ENCODE data around the gene C1orf232. TPM values are rescaled to one million over a fixed set of nuclear protein-coding genes. Genes with fewer than 3 reads are reported as not detected.

C1orf232 gene
- total and polyA plus RNA-seq, 4 donors = not detected

DNA sequence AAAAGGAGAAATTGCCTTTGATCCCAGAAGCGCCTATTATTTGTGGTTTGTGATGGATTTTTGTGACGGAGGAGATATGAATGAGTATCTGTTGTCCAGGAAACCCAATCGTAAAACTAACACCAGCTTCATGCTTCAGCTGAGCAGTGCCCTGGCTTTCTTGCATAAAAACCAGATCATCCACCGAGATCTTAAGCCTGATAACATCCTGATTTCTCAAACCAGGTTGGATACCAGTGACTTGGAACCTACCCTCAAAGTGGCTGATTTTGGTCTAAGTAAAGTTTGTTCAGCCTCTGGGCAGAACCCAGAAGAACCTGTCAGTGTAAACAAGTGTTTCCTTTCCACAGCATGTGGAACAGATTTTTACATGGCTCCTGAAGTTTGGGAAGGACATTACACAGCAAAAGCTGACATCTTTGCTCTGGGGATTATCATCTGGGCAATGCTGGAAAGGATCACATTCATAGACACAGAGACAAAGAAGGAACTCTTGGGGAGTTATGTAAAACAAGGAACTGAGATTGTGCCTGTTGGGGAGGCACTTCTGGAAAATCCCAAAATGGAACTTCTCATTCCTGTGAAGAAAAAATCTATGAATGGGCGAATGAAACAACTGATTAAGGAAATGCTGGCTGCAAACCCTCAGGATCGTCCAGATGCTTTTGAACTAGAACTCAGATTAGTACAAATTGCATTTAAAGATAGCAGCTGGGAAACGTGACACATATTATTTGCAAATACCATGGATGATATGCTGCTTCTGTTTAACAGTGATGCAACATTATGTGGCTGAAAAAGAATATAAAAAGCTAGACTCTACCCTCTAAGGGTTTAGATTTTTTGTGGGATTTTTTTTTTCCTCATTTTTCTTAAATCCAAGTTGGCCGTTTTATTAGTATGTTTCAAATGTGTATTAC, 46.6 kb downstream of the C1orf232 start:
- no peak overlapping the region for H3K4me3 ChIP-seq (ENCODE audit: low read depth in 1 of 3, low read length in 3 of 3)
- no peaks in the 10 kb centered on the region for H3K9me3 ChIP-seq (ENCODE audit: control insufficient read depth in 4 of 4, low read length in 3 of 4)
- no peak overlapping the region for H3K27ac ChIP-seq (ENCODE audit: low read depth in 1 of 2, low read length in 2 of 2)
- TF ChIP-seq JUND (IDR thresholded peaks at IDR 0.05) (no peak), RAD21 (IDR thresholded peaks at IDR 0.05) (no peak), EGR1 (IDR thresholded peaks at IDR 0.05; ENCODE audit: low read depth in 2 of 2) (no peak), FOXA2 (IDR thresholded peaks at IDR 0.05) (no peak), GABPA (IDR thresholded peaks at IDR 0.05 in 1 of 2, conservative IDR thresholded peaks at IDR 0.05 in 1 of 2) (no peak), RXRA (IDR thresholded peaks at IDR 0.05) (no peak), TAF1 (conservative IDR thresholded peaks at IDR 0.05) (no peak), FOXA1 (IDR thresholded peaks at IDR 0.05) (no peak), SP1 (IDR thresholded peaks at IDR 0.05) (no peak)
- TF ChIP-seq, protein P1, sequence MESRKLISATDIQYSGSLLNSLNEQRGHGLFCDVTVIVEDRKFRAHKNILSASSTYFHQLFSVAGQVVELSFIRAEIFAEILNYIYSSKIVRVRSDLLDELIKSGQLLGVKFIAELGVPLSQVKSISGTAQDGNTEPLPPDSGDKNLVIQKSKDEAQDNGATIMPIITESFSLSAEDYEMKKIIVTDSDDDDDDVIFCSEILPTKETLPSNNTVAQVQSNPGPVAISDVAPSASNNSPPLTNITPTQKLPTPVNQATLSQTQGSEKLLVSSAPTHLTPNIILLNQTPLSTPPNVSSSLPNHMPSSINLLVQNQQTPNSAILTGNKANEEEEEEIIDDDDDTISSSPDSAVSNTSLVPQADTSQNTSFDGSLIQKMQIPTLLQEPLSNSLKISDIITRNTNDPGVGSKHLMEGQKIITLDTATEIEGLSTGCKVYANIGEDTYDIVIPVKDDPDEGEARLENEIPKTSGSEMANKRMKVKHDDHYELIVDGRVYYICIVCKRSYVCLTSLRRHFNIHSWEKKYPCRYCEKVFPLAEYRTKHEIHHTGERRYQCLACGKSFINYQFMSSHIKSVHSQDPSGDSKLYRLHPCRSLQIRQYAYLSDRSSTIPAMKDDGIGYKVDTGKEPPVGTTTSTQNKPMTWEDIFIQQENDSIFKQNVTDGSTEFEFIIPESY (IDR thresholded peaks at IDR 0.05) = no peak
- TF ChIP-seq, protein P2, sequence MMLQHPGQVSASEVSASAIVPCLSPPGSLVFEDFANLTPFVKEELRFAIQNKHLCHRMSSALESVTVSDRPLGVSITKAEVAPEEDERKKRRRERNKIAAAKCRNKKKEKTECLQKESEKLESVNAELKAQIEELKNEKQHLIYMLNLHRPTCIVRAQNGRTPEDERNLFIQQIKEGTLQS (IDR thresholded peaks at IDR 0.05) = no peak
- TF ChIP-seq, protein P3, sequence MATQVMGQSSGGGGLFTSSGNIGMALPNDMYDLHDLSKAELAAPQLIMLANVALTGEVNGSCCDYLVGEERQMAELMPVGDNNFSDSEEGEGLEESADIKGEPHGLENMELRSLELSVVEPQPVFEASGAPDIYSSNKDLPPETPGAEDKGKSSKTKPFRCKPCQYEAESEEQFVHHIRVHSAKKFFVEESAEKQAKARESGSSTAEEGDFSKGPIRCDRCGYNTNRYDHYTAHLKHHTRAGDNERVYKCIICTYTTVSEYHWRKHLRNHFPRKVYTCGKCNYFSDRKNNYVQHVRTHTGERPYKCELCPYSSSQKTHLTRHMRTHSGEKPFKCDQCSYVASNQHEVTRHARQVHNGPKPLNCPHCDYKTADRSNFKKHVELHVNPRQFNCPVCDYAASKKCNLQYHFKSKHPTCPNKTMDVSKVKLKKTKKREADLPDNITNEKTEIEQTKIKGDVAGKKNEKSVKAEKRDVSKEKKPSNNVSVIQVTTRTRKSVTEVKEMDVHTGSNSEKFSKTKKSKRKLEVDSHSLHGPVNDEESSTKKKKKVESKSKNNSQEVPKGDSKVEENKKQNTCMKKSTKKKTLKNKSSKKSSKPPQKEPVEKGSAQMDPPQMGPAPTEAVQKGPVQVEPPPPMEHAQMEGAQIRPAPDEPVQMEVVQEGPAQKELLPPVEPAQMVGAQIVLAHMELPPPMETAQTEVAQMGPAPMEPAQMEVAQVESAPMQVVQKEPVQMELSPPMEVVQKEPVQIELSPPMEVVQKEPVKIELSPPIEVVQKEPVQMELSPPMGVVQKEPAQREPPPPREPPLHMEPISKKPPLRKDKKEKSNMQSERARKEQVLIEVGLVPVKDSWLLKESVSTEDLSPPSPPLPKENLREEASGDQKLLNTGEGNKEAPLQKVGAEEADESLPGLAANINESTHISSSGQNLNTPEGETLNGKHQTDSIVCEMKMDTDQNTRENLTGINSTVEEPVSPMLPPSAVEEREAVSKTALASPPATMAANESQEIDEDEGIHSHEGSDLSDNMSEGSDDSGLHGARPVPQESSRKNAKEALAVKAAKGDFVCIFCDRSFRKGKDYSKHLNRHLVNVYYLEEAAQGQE (IDR thresholded peaks at IDR 0.05) = no peak
- 72% methylated on average over 8 of the region's 8 CpGs for WGBS
- peaks cover 0 to 7% (median 4%) of the 10 kb centered on the region in 4 donors for H3K36me3 ChIP-seq (ENCODE audit: control insufficient read depth in 4 of 4, insufficient read depth in 3 of 4, low read depth in 1 of 4, low read length in 3 of 4)
- H3K27me3 ChIP-seq (ENCODE audit: control insufficient read depth in 4 of 4, insufficient read depth in 4 of 4, low read length in 3 of 4) = no peaks in the 10 kb centered on the region
- no peak for DNase-seq (ENCODE audit: low spot score)
- H3K4me1 ChIP-seq (ENCODE audit: control insufficient read depth in 4 of 4, insufficient read depth in 4 of 4, low read length in 3 of 4) = peaks cover 7 to 19% (median 17%) of the 10 kb centered on the region in 4 donors
- H3K9ac ChIP-seq (ENCODE audit: low read depth in 1 of 2, low read length in 2 of 2) = no peak overlapping the region

DNA sequence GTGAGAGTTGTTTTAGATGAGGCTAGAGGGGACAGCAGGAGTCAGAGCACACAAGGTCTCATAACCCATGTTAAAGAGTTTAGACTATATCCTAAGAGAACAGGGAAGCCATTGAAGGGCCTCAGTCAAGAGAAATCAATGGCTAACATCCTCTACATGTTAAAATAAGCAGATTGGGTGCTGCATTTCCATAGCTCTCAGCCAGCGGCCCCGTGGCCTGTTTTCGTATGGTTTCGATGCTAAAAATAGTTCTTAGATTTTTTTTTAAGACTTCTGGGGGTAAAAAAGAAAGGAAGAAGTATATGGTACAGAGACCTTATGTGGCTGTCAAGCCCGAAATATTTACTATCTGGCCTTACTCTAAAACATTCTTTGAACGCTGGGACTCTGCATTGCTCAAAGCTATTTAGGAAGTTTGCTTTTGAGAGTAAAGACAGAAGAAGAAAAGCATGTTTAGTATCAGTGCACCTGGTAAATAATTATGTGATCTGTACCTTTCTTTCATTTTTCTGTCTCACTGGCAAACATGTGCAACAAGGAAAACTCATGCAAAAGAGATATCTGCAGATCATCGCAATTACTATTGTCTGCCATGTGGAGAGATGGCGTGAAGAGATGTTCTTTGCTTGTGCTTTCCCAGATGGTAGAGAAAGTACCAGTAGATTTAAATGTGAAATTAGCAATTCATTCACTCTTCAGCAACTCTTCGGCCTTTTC, 48.7 kb downstream of the C1orf232 start:
- peaks cover 9 to 21% (median 13%) of the 10 kb centered on the region in 4 donors for H3K4me1 ChIP-seq (ENCODE audit: control insufficient read depth in 4 of 4, insufficient read depth in 4 of 4, low read length in 3 of 4)
- no peak for DNase-seq (ENCODE audit: low spot score)
- no peaks in the 10 kb centered on the region for H3K27me3 ChIP-seq (ENCODE audit: control insufficient read depth in 4 of 4, insufficient read depth in 4 of 4, low read length in 3 of 4)
- no peak overlapping the region for H3K9ac ChIP-seq (ENCODE audit: low read depth in 1 of 2, low read length in 2 of 2)
- no peak overlapping the region for H3K4me3 ChIP-seq (ENCODE audit: low read depth in 1 of 3, low read length in 3 of 3)
- no peak overlapping the region for H3K27ac ChIP-seq (ENCODE audit: low read depth in 1 of 2, low read length in 2 of 2)
- H3K36me3 ChIP-seq (ENCODE audit: control insufficient read depth in 4 of 4, insufficient read depth in 3 of 4, low read depth in 1 of 4, low read length in 3 of 4) = peaks cover 0 to 7% (median 5%) of the 10 kb centered on the region in 4 donors
- 81% methylated on average over 9 of the region's 9 CpGs for WGBS
- no peaks in the 10 kb centered on the region for H3K9me3 ChIP-seq (ENCODE audit: control insufficient read depth in 4 of 4, low read length in 3 of 4)
- TF ChIP-seq, protein P4, sequence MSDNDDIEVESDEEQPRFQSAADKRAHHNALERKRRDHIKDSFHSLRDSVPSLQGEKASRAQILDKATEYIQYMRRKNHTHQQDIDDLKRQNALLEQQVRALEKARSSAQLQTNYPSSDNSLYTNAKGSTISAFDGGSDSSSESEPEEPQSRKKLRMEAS (IDR thresholded peaks at IDR 0.05) = no peak
- TF ChIP-seq NR2F2 (IDR thresholded peaks at IDR 0.05) = no peak
- TF ChIP-seq RXRA (IDR thresholded peaks at IDR 0.05) = no peak
- TF ChIP-seq YY1 (IDR thresholded peaks at IDR 0.05) = no peak
- no peak for TF ChIP-seq FOXA1 (IDR thresholded peaks at IDR 0.05)
- TF ChIP-seq FOXA2 (IDR thresholded peaks at IDR 0.05) = no peak
- TF ChIP-seq GABPA (IDR thresholded peaks at IDR 0.05 in 1 of 2, conservative IDR thresholded peaks at IDR 0.05 in 1 of 2) = no peak
- TF ChIP-seq TAF1 (conservative IDR thresholded peaks at IDR 0.05) = no peak
- no peak for TF ChIP-seq SP1 (IDR thresholded peaks at IDR 0.05)
- TF ChIP-seq HNF4G (IDR thresholded peaks at IDR 0.05) = no peak
- TF ChIP-seq, protein P5, sequence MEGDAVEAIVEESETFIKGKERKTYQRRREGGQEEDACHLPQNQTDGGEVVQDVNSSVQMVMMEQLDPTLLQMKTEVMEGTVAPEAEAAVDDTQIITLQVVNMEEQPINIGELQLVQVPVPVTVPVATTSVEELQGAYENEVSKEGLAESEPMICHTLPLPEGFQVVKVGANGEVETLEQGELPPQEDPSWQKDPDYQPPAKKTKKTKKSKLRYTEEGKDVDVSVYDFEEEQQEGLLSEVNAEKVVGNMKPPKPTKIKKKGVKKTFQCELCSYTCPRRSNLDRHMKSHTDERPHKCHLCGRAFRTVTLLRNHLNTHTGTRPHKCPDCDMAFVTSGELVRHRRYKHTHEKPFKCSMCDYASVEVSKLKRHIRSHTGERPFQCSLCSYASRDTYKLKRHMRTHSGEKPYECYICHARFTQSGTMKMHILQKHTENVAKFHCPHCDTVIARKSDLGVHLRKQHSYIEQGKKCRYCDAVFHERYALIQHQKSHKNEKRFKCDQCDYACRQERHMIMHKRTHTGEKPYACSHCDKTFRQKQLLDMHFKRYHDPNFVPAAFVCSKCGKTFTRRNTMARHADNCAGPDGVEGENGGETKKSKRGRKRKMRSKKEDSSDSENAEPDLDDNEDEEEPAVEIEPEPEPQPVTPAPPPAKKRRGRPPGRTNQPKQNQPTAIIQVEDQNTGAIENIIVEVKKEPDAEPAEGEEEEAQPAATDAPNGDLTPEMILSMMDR (IDR thresholded peaks at IDR 0.05; ENCODE audit: low read depth, low read length, missing input control) = no peak
- TF ChIP-seq, protein P3 (IDR thresholded peaks at IDR 0.05) = no peak
- TF ChIP-seq RAD21 (IDR thresholded peaks at IDR 0.05) = no peak

Measured in liver (tissue), 9 donors.